ENCODE results near the gene PRSS2. TPM values are rescaled to one million over a fixed set of nuclear protein-coding genes. Genes with fewer than 3 reads are reported as not detected.
"Not testable (repeated sequence)": the region's sequence is repeated elsewhere in the genome, so short reads cannot be mapped to it uniquely, and the experiment has no call there.

Gene PRSS2
- total RNA-seq, result not detected

DNA sequence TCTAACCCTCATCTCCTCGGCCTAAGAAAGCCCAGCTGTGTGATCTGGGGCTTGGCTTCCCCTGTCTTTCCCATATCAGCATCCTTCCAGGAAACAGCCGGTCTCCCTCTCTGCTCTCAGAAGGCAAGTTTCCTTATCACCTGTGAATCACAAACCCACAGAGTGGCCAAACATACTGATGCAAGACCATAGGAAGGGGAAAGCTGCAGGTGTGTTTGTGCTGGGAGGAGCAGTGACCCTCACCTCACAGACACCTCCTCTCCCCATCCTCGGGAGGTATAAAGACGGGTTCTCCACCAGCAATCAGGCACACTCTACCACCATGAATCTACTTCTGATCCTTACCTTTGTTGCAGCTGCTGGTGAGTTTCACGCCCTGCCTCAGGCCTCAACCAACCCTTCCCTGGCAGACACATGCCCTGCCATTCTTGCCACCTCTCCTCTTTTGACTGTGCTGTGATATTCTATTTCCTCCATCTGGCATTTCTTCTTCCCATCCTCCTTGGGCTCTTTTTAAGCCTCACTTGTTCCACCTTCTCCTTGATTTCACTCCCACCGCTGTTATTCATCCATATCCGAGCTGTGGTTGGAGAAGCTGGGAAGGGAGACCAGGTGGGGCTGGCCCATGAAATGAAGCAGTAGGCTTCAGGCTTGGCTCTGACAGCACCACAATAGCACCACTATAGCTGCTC, at the start of gene PRSS2:
Gene PRSS2 (plus strand): TSS at position 310 of the 692 bp plus-strand sequence. CDS start 13 bp downstream, at position 323.
- no peak for DNase-seq

DNA sequence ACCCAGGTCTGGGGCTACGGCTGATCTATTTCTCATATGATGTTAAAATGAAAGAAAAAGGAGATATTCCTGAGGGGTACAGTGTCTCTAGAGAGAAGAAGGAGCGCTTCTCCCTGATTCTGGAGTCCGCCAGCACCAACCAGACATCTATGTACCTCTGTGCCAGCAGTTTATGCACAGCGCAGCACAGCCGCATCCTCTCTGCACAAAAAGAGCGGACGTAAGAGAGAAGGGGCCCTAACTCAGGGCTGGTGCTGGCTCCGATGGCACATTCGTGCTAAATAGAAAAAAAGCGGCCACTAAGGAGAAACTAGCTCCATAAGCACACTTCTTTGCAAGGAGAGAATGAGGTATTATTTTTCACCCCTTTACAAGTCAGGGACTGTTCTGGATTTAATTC, 49.8 kb upstream of the PRSS2 start:
- no peak for DNase-seq

- DNase-seq, result no peak
These were observed 48.4 kb upstream of the PRSS2 start for GRCh38 chr7:142722248-142722794.

DNA sequence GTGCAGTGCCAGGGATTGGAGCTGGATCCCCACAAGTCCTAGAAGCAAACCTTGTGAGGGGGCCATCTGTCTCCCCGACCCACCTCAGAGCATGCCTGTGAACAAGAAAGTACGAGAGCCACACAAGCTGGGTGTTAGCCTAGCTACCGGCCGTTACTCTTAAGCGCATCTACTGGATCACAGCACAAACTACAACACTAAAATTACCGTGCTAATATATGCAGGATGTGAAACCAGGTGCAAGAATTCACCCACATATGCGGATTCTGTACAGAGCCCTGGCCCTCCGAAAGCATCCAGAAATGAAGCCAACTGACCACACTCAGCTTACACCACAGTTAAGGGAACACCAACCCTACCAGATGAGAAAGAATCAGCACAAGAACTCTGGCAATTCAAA, 37.5 kb upstream of the PRSS2 start:
- no peak for DNase-seq

- DNase-seq, result no peak
These were observed 30.8 kb upstream of the PRSS2 start for GRCh38 chr7:142739923-142740492.

GRCh38 chr7:142740786-142741185, 30.0 kb upstream of the PRSS2 start:
- DNase-seq, result no peak

DNA sequence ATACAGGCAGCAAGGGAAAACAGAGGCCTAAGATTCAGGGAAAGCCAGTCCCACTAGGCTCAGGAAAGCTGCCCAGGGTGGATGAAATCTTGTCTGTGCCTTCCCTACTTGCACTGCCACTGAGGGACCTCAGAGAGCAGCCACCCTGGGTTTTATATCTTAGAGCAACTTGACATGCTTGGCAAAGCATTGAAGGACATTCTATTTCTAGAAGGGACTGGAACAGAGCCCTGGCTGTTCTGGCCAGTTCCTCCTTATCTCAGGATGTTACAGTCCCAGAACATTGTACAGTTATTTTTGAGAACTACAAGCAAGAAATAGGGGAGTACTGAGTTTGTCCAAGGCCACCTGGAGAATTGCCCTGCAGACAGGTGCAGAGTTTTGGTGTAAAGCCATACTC, 28.8 kb upstream of the PRSS2 start:
- DNase-seq, result not testable (repeated sequence)

- no peak for DNase-seq
These were observed 25.6 kb upstream of the PRSS2 start for GRCh38 chr7:142745091-142745635.

DNA sequence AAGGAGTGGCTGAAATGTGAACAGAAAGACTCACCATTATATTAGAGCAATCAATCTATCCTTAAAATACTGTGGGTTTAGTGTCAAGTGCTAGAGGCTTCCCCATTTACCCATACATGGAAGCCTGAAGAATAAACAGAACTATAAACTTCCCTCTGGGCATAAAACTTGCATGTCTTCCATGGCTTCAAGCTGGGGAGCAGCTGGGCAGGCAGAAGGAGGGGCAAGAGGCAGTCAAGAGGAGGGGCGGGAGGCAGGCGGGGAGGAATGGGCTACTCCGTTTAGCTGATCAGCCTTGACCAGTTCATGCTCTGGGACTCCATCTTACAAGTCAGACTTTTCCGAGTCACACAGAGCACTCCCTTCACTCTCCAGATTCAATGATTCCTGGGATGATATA, 25.0 kb upstream of the PRSS2 start:
- DNase-seq, result no peak

DNA sequence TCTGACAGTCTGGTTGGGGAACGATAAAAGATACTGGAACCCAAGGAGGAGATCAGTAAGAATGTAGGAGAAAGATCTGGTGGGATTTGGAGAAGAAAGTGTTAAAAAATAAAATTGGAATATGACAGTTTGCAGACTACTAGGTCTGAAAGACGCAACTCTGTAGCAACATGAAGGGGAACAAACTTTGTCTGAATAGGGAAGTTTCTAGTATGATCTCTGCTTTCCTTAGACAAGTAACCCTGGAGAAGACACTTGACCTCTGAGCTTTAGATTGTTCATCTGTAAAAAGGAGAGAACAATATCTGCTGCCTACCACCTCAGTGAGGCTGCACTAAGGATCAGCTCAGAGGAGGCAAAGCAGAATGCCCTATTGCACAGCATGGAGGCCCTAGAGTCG, 24.5 kb upstream of the PRSS2 start:
- no peak for DNase-seq

- DNase-seq, result not testable (repeated sequence)
These were observed 22.4 kb upstream of the PRSS2 start for GRCh38 chr7:142748410-142748809.

GRCh38 chr7:142749218-142749993, 21.4 kb upstream of the PRSS2 start, which contains the start of gene PRSS1:
PRSS1 (plus strand) TSS chr7:142749472; CDS start chr7:142749485, 13 bp downstream.
- no peak for DNase-seq

DNA sequence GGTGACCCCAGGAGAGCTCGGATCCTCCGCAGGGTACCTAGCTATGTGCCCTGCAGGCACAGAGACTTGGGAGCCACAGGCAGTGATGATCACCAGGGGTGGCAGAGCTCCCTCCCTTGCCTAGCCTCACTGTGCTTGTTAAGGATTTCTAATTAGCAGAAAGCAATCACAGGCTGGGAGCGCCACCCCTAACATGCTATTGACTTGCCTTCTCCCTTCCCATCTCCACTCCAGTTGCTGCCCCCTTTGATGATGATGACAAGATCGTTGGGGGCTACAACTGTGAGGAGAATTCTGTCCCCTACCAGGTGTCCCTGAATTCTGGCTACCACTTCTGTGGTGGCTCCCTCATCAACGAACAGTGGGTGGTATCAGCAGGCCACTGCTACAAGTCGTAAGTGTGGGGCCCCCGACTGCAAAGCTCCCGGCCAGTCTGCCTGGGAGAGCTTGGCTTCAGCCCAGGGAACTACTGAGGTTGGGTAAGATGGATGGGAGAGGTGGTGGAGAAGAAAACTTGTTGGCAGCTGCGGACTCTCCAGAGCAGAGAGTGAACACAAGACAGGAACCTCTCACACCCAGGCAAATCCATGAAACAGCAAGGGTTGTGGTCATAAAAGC, 20.3 kb upstream of the PRSS2 start:
- no peak for DNase-seq

DNA sequence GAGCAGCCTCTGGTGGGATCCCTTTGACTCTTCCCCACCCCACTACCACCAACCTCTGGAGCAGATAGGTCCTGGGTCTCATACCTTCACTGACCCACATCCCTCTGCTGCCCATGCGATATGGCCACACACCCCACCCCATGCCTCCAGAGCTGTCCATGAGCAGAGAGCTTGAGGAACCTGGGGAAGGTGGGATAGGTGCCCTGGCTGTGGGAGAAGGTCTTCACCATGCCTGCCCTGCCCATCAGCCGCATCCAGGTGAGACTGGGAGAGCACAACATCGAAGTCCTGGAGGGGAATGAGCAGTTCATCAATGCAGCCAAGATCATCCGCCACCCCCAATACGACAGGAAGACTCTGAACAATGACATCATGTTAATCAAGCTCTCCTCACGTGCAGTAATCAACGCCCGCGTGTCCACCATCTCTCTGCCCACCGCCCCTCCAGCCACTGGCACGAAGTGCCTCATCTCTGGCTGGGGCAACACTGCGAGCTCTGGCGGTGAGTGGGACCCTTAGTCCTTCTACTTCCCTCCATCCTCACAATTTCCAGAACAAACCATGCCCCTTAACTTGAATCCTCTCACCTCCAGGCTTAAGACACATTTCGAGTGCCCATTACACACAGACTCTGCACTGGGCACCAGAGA, 19.1 kb upstream of the PRSS2 start:
- DNase-seq, result not testable (repeated sequence)

- no peak for DNase-seq
These were observed 18.2 kb upstream of the PRSS2 start for GRCh38 chr7:142752376-142753225.

- DNase-seq, result no peak
These were observed 17.4 kb upstream of the PRSS2 start for GRCh38 chr7:142753366-142753765.

DNA sequence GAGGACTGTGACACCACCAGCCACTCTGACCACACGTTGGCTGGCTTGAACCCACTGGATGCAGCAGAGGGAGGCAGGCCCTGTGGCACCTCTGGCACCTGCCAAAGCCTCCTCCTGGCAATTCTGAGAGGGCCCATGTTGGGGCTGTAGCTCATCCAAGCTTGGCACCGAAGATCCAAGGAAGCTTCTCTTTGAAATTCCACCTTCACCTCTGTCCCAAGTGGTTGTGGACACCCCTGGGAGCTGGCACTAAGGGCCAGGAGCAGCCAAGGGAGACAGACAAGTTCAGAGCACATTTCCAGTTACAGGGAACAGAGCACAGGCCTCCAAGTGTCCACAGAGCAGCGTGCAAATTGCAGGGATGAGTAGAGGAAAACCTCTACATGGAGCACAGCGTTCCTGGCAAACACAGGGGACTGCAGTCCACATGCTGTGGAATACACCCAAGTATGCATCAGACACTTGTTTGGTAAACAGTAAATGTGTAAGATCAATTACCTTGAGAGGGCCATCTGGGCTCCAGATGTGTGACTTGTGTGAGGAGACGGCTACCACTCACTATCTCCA, 16.8 kb upstream of the PRSS2 start:
- not testable (repeated sequence) for DNase-seq

GRCh38 chr7:142754681-142755575, 15.8 kb upstream of the PRSS2 start:
- no peak for DNase-seq

GRCh38 chr7:142758312-142758711, 12.5 kb upstream of the PRSS2 start:
- DNase-seq, result not testable (repeated sequence)

GRCh38 chr7:142759433-142759832, 11.3 kb upstream of the PRSS2 start:
- no peak for DNase-seq
